Mesenchymal stem cell (in vitro differentiated cells and primary cell): ENCODE measurements around the gene CHODL.

Experiments used
- DNase-seq: peaks from one replicate; pipeline ENCODE4 v3.0.0-alpha.2; 2013
- H2AFZ ChIP-seq: one replicate; pipeline ENCODE4 v1.6.1; 2013; ENCODE audit warnings: low read depth, mild to moderate bottlenecking, control low read depth, inconsistent platforms, low read length, moderate library complexity
- H2AK5ac ChIP-seq: 2 replicates; pipeline ENCODE4 v1.6.1; 2013; ENCODE audit warnings: low read length, moderate library complexity, mild to moderate bottlenecking, inconsistent platforms; ENCODE audit not compliant: severe bottlenecking
- H2BK120ac ChIP-seq: one replicate; pipeline ENCODE4 v1.6.1; 2013; ENCODE audit warnings: low read depth, mild to moderate bottlenecking, inconsistent platforms, low read length, moderate library complexity
- H2BK12ac ChIP-seq, 2 experiments: one replicate each; pipeline ENCODE4 v1.6.1; 2013; ENCODE audit warnings: inconsistent platforms in 2 of 2, low read length in 2 of 2, mild to moderate bottlenecking in 2 of 2, moderate library complexity in 2 of 2, control low read depth in 1 of 2
- H2BK15ac ChIP-seq: one replicate; pipeline ENCODE4 v1.6.1; 2013; ENCODE audit warnings: mild to moderate bottlenecking, low read depth, inconsistent platforms; ENCODE audit not compliant: poor library complexity, severe bottlenecking
- H2BK5ac ChIP-seq: 2 replicates; pipeline ENCODE4 v1.6.1; 2013; ENCODE audit warnings: low read depth, mild to moderate bottlenecking, low read length, control low read depth, inconsistent platforms; ENCODE audit not compliant: poor library complexity, severe bottlenecking
- H3K14ac ChIP-seq, 2 experiments: one replicate each; pipeline ENCODE4 v1.6.1; 2013; ENCODE audit warnings: inconsistent platforms in 2 of 2, low read length in 2 of 2, control low read depth in 1 of 2, mild to moderate bottlenecking in 1 of 2, moderate library complexity in 1 of 2
- H3K18ac ChIP-seq, 2 experiments: one replicate each; pipeline ENCODE4 v1.6.1; 2013; ENCODE audit warnings: inconsistent platforms in 2 of 2, low read length in 2 of 2, control low read depth in 1 of 2, low read depth in 1 of 2, mild to moderate bottlenecking in 1 of 2
- H3K23ac ChIP-seq, 2 experiments: one replicate each; pipeline ENCODE4 v1.6.1; 2013; ENCODE audit warnings: inconsistent platforms in 2 of 2, low read length in 2 of 2, mild to moderate bottlenecking in 2 of 2, moderate library complexity in 2 of 2, control low read depth in 1 of 2
- H3K27ac ChIP-seq: 2 replicates; pipeline ENCODE4 v1.5.1; 2013; ENCODE audit warnings: mild to moderate bottlenecking, moderate library complexity, low read length, control low read depth, inconsistent platforms; ENCODE audit not compliant: poor library complexity, severe bottlenecking
- H3K27me3 ChIP-seq, 2 experiments: 2 replicates each; pipeline versions ENCODE4 v1.6.1 to v1.7.0; 2013; ENCODE audit warnings: low read length in 2 of 2, mild to moderate bottlenecking in 2 of 2, moderate library complexity in 2 of 2, control low read depth in 1 of 2, inconsistent platforms in 1 of 2; ENCODE audit not compliant: control insufficient read depth in 1 of 2, insufficient read depth in 1 of 2
- H3K36me3 ChIP-seq, 2 experiments: 2 replicates each; pipeline versions ENCODE4 v1.6.1 to v1.7.0; 2013; ENCODE audit warnings: low read length in 2 of 2, control low read depth in 1 of 2, inconsistent platforms in 1 of 2, low read depth in 1 of 2, mild to moderate bottlenecking in 1 of 2; ENCODE audit not compliant: insufficient read depth in 2 of 2, control insufficient read depth in 1 of 2
- H3K4ac ChIP-seq, 2 experiments: one replicate each; pipeline ENCODE4 v1.6.1; 2013; ENCODE audit warnings: inconsistent platforms in 2 of 2, low read length in 2 of 2, mild to moderate bottlenecking in 2 of 2, moderate library complexity in 2 of 2, control low read depth in 1 of 2, low read depth in 1 of 2
- H3K4me1 ChIP-seq: 2 replicates; pipeline ENCODE4 v1.6.1; 2013; ENCODE audit warnings: low read depth, low read length, control low read depth; ENCODE audit not compliant: control insufficient read depth, insufficient read depth
- H3K4me2 ChIP-seq: 2 replicates; pipeline ENCODE4 v1.6.1; 2013; ENCODE audit warnings: low read length, mild to moderate bottlenecking, inconsistent platforms; ENCODE audit not compliant: poor library complexity, severe bottlenecking
- H3K4me3 ChIP-seq, 2 experiments: 2 replicates each; pipeline versions ENCODE4 v1.5.1 to v1.7.0; 2013; ENCODE audit warnings: low read length in 2 of 2, mild to moderate bottlenecking in 2 of 2, control low read depth in 1 of 2, low read depth in 1 of 2; ENCODE audit not compliant: insufficient read depth in 1 of 2
- H3K79me1 ChIP-seq: replicated peaks from 2 replicates; pipeline ENCODE4 v1.6.1; 2013; ENCODE audit warnings: mild to moderate bottlenecking, control low read depth, low read length, inconsistent platforms; ENCODE audit not compliant: poor library complexity, severe bottlenecking
- H3K9ac ChIP-seq: 2 replicates; pipeline ENCODE4 v1.7.0; 2013; ENCODE audit warnings: mild to moderate bottlenecking, low read length, moderate library complexity
- H3K9me3 ChIP-seq: 2 replicates; pipeline ENCODE4 v1.7.0; 2013; ENCODE audit warnings: mild to moderate bottlenecking, low read length; ENCODE audit not compliant: control insufficient read depth
- H4K8ac ChIP-seq: one replicate; pipeline ENCODE4 v1.6.1; 2013; ENCODE audit warnings: inconsistent platforms, mild to moderate bottlenecking, low read length, moderate library complexity
- H4K91ac ChIP-seq: one replicate; pipeline ENCODE4 v1.6.1; 2013; ENCODE audit warnings: mild to moderate bottlenecking, low read length, inconsistent platforms
- WGBS: methylation state at CpG from one replicate; pipeline ENCODE4 v1.1.7; 2013; ENCODE audit warnings: mixed read lengths; 5-methylcytosine and 5-hydroxymethylcytosine counted together

CHODL gene

DNA sequence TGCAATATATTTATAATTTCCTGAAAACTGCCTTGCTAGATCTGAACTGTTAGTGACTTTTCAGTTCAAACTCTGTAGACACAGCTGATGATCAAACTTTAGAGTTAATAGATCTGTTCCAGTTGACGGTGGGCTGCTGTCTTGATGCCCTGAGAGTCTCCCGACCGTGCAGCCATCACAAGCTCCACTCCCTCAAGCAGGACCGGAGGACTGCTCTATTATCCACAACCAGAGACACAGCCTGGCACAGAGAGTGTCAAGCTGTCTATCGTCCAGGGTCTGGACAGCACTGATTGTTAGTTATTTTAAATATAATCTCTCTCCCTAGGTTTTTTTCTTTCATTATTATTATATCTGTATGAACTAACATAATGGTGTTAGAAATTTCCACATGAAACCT, 8.0 kb downstream of the CHODL start:
- Histone ChIP-seq H3K27ac (no peak overlapping the region), H3K4ac (no peak overlapping the region), H3K9me3 (no peaks in the 10 kb centered on the region), H2AK5ac (no peak overlapping the region), H3K23ac (no peak overlapping the region), H4K91ac (no peak overlapping the region), H2BK12ac (no peak overlapping the region), H3K14ac (no peak overlapping the region), H3K4me3 (peak overlapping the region in 1 of 2 experiments; percentile 57), H3K36me3 (no peaks in the 10 kb centered on the region), H2BK120ac (no peak overlapping the region), H4K8ac (no peak overlapping the region), H3K4me2 (no peak overlapping the region), H2AFZ (no peak overlapping the region), H2BK5ac (no peak overlapping the region), H3K9ac (peak overlapping the region; percentile 27), H3K27me3 (no peaks in the 10 kb centered on the region), H2BK15ac (no peak overlapping the region), H3K79me1 (no peaks in the 10 kb centered on the region), H3K4me1 (no peaks in the 10 kb centered on the region), H3K18ac (no peak overlapping the region)
- 73% methylated on average over 4 of the region's 5 CpGs for WGBS
- DNase-seq: no peak

DNA sequence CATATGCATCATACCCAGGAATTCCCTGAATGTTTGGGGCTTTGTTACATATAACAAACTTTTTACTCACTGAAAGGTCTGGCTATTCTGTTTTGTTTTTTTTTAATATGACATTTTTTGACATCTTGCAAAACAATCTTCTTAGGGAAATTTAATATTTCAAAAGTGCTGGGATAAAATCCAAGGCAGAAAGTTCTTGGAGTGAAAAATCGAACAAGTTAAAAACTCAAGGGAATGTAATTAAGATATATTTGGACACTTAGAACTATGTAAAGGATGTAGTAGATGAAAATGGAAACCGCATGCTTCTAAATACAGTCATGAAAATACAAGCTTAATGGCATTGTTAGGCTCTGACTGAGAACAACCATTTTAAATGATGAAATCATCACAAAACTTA, 8.6 kb downstream of the CHODL start:
- H2BK5ac ChIP-seq: no peak overlapping the region
- WGBS: 89% methylated on average over 1 of the region's 2 CpGs
- no peak overlapping the region for H3K4me2 ChIP-seq

DNA sequence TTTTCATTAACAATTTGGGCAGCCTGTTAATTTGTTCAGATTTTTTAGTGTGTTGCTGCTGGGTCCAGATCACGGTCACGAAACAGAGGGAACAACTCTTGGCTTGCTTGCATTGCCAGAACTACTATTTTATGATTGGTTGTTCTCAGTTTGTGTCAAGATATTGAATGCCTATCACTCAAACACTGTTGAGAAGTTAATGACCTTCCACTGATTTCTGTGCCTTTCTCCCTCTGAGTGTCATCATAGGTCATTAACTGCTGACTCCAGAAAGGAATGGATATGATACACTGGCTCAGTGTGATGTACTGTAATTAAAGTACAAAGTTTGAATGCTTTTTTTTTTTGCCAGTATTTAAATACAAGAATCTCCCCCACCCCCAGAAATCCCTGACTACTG, 9.2 kb downstream of the CHODL start:
- no peak overlapping the region for H2BK15ac ChIP-seq
- no peaks in the 10 kb centered on the region for H3K36me3 ChIP-seq
- no peak overlapping the region for H3K4me2 ChIP-seq
- H3K9ac ChIP-seq: no peak overlapping the region
- no peak overlapping the region for H4K8ac ChIP-seq
- no peak overlapping the region for H2AK5ac ChIP-seq
- H3K23ac ChIP-seq: no peak overlapping the region
- no peak overlapping the region for H4K91ac ChIP-seq
- no peaks in the 10 kb centered on the region for H3K9me3 ChIP-seq
- no peak overlapping the region for H2BK120ac ChIP-seq
- no peaks in the 10 kb centered on the region for H3K4me1 ChIP-seq
- no peak overlapping the region for H3K27ac ChIP-seq
- no peak overlapping the region for H2AFZ ChIP-seq
- no peak overlapping the region for H3K4me3 ChIP-seq
- no peak overlapping the region for H3K4ac ChIP-seq
- H3K27me3 ChIP-seq: no peaks in the 10 kb centered on the region
- H3K79me1 ChIP-seq: no peaks in the 10 kb centered on the region
- no peak overlapping the region for H3K18ac ChIP-seq
- H2BK5ac ChIP-seq: no peak overlapping the region
- no peak for DNase-seq
- no peak overlapping the region for H3K14ac ChIP-seq
- H2BK12ac ChIP-seq: no peak overlapping the region
- WGBS: 100% methylated on average over 2 of the region's 2 CpGs

More for the DNA sequence above, 8.6 kb downstream of the CHODL start:
- H2BK15ac ChIP-seq: no peak overlapping the region
- no peak overlapping the region for H4K91ac ChIP-seq
- DNase-seq: no peak
- H3K23ac ChIP-seq: no peak overlapping the region
- H2AK5ac ChIP-seq: no peak overlapping the region
- no peak overlapping the region for H3K27ac ChIP-seq
- no peaks in the 10 kb centered on the region for H3K36me3 ChIP-seq
- H3K79me1 ChIP-seq: no peaks in the 10 kb centered on the region
- H3K4me1 ChIP-seq: no peaks in the 10 kb centered on the region
- H3K18ac ChIP-seq: no peak overlapping the region
- H4K8ac ChIP-seq: no peak overlapping the region
- H3K9ac ChIP-seq: no peak overlapping the region
- no peak overlapping the region for H3K4ac ChIP-seq
- no peaks in the 10 kb centered on the region for H3K9me3 ChIP-seq
- no peak overlapping the region for H2BK120ac ChIP-seq
- no peaks in the 10 kb centered on the region for H3K27me3 ChIP-seq
- H2BK12ac ChIP-seq: no peak overlapping the region
- H3K14ac ChIP-seq: no peak overlapping the region
- H2AFZ ChIP-seq: no peak overlapping the region
- H3K4me3 ChIP-seq: no peak overlapping the region

DNA sequence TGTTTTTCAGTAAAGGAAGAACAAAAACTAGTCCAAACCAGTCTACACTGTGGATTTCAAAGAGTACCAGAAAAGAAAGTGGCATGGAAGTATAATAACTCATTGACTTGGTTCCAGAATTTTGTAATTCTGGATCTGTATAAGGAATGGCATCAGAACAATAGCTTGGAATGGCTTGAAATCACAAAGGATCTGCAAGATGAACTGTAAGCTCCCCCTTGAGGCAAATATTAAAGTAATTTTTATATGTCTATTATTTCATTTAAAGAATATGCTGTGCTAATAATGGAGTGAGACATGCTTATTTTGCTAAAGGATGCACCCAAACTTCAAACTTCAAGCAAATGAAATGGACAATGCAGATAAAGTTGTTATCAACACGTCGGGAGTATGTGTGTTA, 21.3 kb downstream of the CHODL start:
- no peak for DNase-seq
- H2AFZ ChIP-seq: no peak overlapping the region

More for the DNA sequence above, 21.3 kb downstream of the CHODL start:
- no CpG with 5 or more reads among the region's 2 CpGs for WGBS
- H3K23ac ChIP-seq: no peak overlapping the region
- no peaks in the 10 kb centered on the region for H3K79me1 ChIP-seq
- H4K8ac ChIP-seq: no peak overlapping the region
- no peak overlapping the region for H3K9ac ChIP-seq
- no peak overlapping the region for H3K14ac ChIP-seq
- no peak overlapping the region for H3K18ac ChIP-seq
- H2BK12ac ChIP-seq: no peak overlapping the region
- no peak overlapping the region for H3K4me3 ChIP-seq
- H3K27ac ChIP-seq: no peak overlapping the region
- no peaks in the 10 kb centered on the region for H3K36me3 ChIP-seq
- H3K9me3 ChIP-seq: no peaks in the 10 kb centered on the region
- no peak overlapping the region for H2BK15ac ChIP-seq
- H2BK120ac ChIP-seq: no peak overlapping the region
- H2BK5ac ChIP-seq: no peak overlapping the region
- H4K91ac ChIP-seq: no peak overlapping the region
- H2AK5ac ChIP-seq: no peak overlapping the region
- H3K27me3 ChIP-seq: no peaks in the 10 kb centered on the region
- H3K4ac ChIP-seq: no peak overlapping the region
- no peaks in the 10 kb centered on the region for H3K4me1 ChIP-seq
- no peak overlapping the region for H3K4me2 ChIP-seq
